Stimulated activated CD4-positive, alpha-beta T cell treated with anti-CD3 and anti-CD28 coated beads, Interleukin-15, amount 100 ng/mL, for 48 hours (primary cell): ENCODE data around the gene PPFIA2.

ENCODE experiments used
- DNase-seq, 2 donors: peaks; one replicate each; pipeline ENCODE4 v3.0.0-alpha.2; 2020; ENCODE audit warnings: low read depth in 2 of 2

Gene PPFIA2

GRCh38 chr12:81354327-81354932, 404.7 kb downstream of the PPFIA2 start:
- DNase-seq, result no peak

GRCh38 chr12:81350309-81350708, 408.8 kb downstream of the PPFIA2 start:
- DNase-seq, result no peak

GRCh38 chr12:81347404-81347803, 411.7 kb downstream of the PPFIA2 start:
- DNase-seq, result no peak

GRCh38 chr12:81340910-81341309, 418.2 kb downstream of the PPFIA2 start:
- DNase-seq, result no peak

GRCh38 chr12:81339071-81339470, 420.1 kb downstream of the PPFIA2 start:
- no peak for DNase-seq

GRCh38 chr12:81337886-81338285, 421.3 kb downstream of the PPFIA2 start:
- no peak for DNase-seq

GRCh38 chr12:81333812-81334211, 425.3 kb downstream of the PPFIA2 start:
- no peak for DNase-seq

GRCh38 chr12:81332054-81332453, 427.1 kb downstream of the PPFIA2 start:
- no peak for DNase-seq

GRCh38 chr12:81330480-81330879, 428.7 kb downstream of the PPFIA2 start:
- no peak for DNase-seq

GRCh38 chr12:81329085-81329484, 430.1 kb downstream of the PPFIA2 start:
- no peak for DNase-seq

GRCh38 chr12:81327425-81327824, 431.7 kb downstream of the PPFIA2 start:
- DNase-seq, result no peak

GRCh38 chr12:81325086-81325485, 434.1 kb downstream of the PPFIA2 start:
- no peak for DNase-seq

- DNase-seq, result no peak
Measured at GRCh38 chr12:81314903-81315531, 444.1 kb downstream of the PPFIA2 start.

- DNase-seq, result no peak
Measured at GRCh38 chr12:81303935-81304334, 455.2 kb downstream of the PPFIA2 start.

GRCh38 chr12:81300454-81300853, 458.7 kb downstream of the PPFIA2 start:
- DNase-seq, result no peak

GRCh38 chr12:81297601-81298000, 461.5 kb downstream of the PPFIA2 start:
- DNase-seq, result no peak

GRCh38 chr12:81296556-81297305, 462.4 kb downstream of the PPFIA2 start:
- DNase-seq, result no peak

- no peak for DNase-seq
Measured at GRCh38 chr12:81295251-81295650, 463.9 kb downstream of the PPFIA2 start.

GRCh38 chr12:81294325-81295190, 464.6 kb downstream of the PPFIA2 start:
- DNase-seq, result no peak

GRCh38 chr12:81288651-81289050, 470.5 kb downstream of the PPFIA2 start:
- no peak for DNase-seq

GRCh38 chr12:81284137-81284536, 475.0 kb downstream of the PPFIA2 start:
- DNase-seq, result no peak
